ENCODE results near the gene LCN15.

The LCN15 gene

GRCh38 chr9:136728548-136729123 lies 35.7 kb downstream of the LCN15 start:
- Histone ChIP-seq H3K36me3 (ENCODE audit: insufficient read depth, low read length) (peaks cover 31% of the 10 kb centered on the region), H3K27me3 (ENCODE audit: control insufficient read depth, insufficient read depth, low read length) (no peaks in the 10 kb centered on the region), H3K9me3 (replicated peaks; ENCODE audit: low read length) (no peaks in the 10 kb centered on the region), H3K4me3 (ENCODE audit: low read length) (peak overlapping the region; percentile 96), H3K9ac (ENCODE audit: low read depth, low read length) (peak overlapping the region; percentile 95), H3K4me1 (ENCODE audit: control insufficient read depth, insufficient read depth, low read length) (peaks cover 25% of the 10 kb centered on the region), H3K4me2 (ENCODE audit: low read length) (peak overlapping the region; percentile 99)

GRCh38 chr9:136728080-136728547 lies 36.2 kb downstream of the LCN15 start:
- Histone ChIP-seq H3K27me3 (ENCODE audit: control insufficient read depth, insufficient read depth, low read length) (no peaks in the 10 kb centered on the region), H3K4me3 (ENCODE audit: low read length) (peak overlapping the region; percentile 96), H3K36me3 (ENCODE audit: insufficient read depth, low read length) (peaks cover 37% of the 10 kb centered on the region), H3K9me3 (replicated peaks; ENCODE audit: low read length) (no peaks in the 10 kb centered on the region), H3K9ac (ENCODE audit: low read depth, low read length) (peak overlapping the region; percentile 95), H3K4me2 (ENCODE audit: low read length) (peak overlapping the region; percentile 99), H3K4me1 (ENCODE audit: control insufficient read depth, insufficient read depth, low read length) (peaks cover 25% of the 10 kb centered on the region)

- peak overlapping the region; percentile 95 for H3K9ac ChIP-seq (ENCODE audit: low read depth, low read length)
Observed at GRCh38 chr9:136726631-136727191, 37.6 kb downstream of the LCN15 start.

GRCh38 chr9:136726118-136726517 lies 38.2 kb downstream of the LCN15 start:
- Histone ChIP-seq H3K4me3 (ENCODE audit: low read length) (peak overlapping the region; percentile 96), H3K4me2 (ENCODE audit: low read length) (peak overlapping the region; percentile 99), H3K4me1 (ENCODE audit: control insufficient read depth, insufficient read depth, low read length) (peaks cover 31% of the 10 kb centered on the region), H3K27me3 (ENCODE audit: control insufficient read depth, insufficient read depth, low read length) (no peaks in the 10 kb centered on the region), H3K9ac (ENCODE audit: low read depth, low read length) (peak overlapping the region; percentile 95), H3K9me3 (replicated peaks; ENCODE audit: low read length) (no peaks in the 10 kb centered on the region), H3K36me3 (ENCODE audit: insufficient read depth, low read length) (peaks cover 44% of the 10 kb centered on the region)

More at GRCh38 chr9:136726631-136727191, 37.6 kb downstream of the LCN15 start:
- Histone ChIP-seq H3K27me3 (ENCODE audit: control insufficient read depth, insufficient read depth, low read length) (no peaks in the 10 kb centered on the region), H3K4me2 (ENCODE audit: low read length) (peak overlapping the region; percentile 99), H3K36me3 (ENCODE audit: insufficient read depth, low read length) (peaks cover 44% of the 10 kb centered on the region), H3K9me3 (replicated peaks; ENCODE audit: low read length) (no peaks in the 10 kb centered on the region), H3K4me1 (ENCODE audit: control insufficient read depth, insufficient read depth, low read length) (peaks cover 25% of the 10 kb centered on the region), H3K4me3 (ENCODE audit: low read length) (peak overlapping the region; percentile 96)

GRCh38 chr9:136725612-136726011 lies 38.7 kb downstream of the LCN15 start:
- peak overlapping the region; percentile 96 for H3K4me3 ChIP-seq (ENCODE audit: low read length)
- H3K9ac ChIP-seq (ENCODE audit: low read depth, low read length) = peak overlapping the region; percentile 41
- H3K4me2 ChIP-seq (ENCODE audit: low read length) = peak overlapping the region; percentile 99
- no peaks in the 10 kb centered on the region for H3K27me3 ChIP-seq (ENCODE audit: control insufficient read depth, insufficient read depth, low read length)
- peaks cover 44% of the 10 kb centered on the region for H3K36me3 ChIP-seq (ENCODE audit: insufficient read depth, low read length)
- no peaks in the 10 kb centered on the region for H3K9me3 ChIP-seq (replicated peaks; ENCODE audit: low read length)
- H3K4me1 ChIP-seq (ENCODE audit: control insufficient read depth, insufficient read depth, low read length) = peaks cover 33% of the 10 kb centered on the region

GRCh38 chr9:136724772-136725171 lies 39.5 kb downstream of the LCN15 start:
- H3K4me2 ChIP-seq (ENCODE audit: low read length) = no peak overlapping the region
- no peaks in the 10 kb centered on the region for H3K9me3 ChIP-seq (replicated peaks; ENCODE audit: low read length)
- no peak overlapping the region for H3K4me3 ChIP-seq (ENCODE audit: low read length)
- H3K9ac ChIP-seq (ENCODE audit: low read depth, low read length) = no peak overlapping the region
- H3K4me1 ChIP-seq (ENCODE audit: control insufficient read depth, insufficient read depth, low read length) = peaks cover 33% of the 10 kb centered on the region
- no peaks in the 10 kb centered on the region for H3K27me3 ChIP-seq (ENCODE audit: control insufficient read depth, insufficient read depth, low read length)
- peaks cover 44% of the 10 kb centered on the region for H3K36me3 ChIP-seq (ENCODE audit: insufficient read depth, low read length)

GRCh38 chr9:136723989-136724388 lies 40.3 kb downstream of the LCN15 start:
- Histone ChIP-seq H3K4me2 (ENCODE audit: low read length) (no peak overlapping the region), H3K27me3 (ENCODE audit: control insufficient read depth, insufficient read depth, low read length) (no peaks in the 10 kb centered on the region), H3K9ac (ENCODE audit: low read depth, low read length) (no peak overlapping the region), H3K4me1 (ENCODE audit: control insufficient read depth, insufficient read depth, low read length) (peaks cover 28% of the 10 kb centered on the region), H3K36me3 (ENCODE audit: insufficient read depth, low read length) (peaks cover 44% of the 10 kb centered on the region), H3K4me3 (ENCODE audit: low read length) (no peak overlapping the region), H3K9me3 (replicated peaks; ENCODE audit: low read length) (no peaks in the 10 kb centered on the region)

- Histone ChIP-seq H3K9ac (ENCODE audit: low read depth, low read length) (no peak overlapping the region), H3K4me1 (ENCODE audit: control insufficient read depth, insufficient read depth, low read length) (peaks cover 25% of the 10 kb centered on the region), H3K36me3 (ENCODE audit: insufficient read depth, low read length) (peaks cover 44% of the 10 kb centered on the region)
Observed at GRCh38 chr9:136723362-136723976, 40.8 kb downstream of the LCN15 start.

GRCh38 chr9:136722969-136723356 lies 41.4 kb downstream of the LCN15 start:
- Histone ChIP-seq H3K4me2 (ENCODE audit: low read length) (no peak overlapping the region), H3K4me1 (ENCODE audit: control insufficient read depth, insufficient read depth, low read length) (peaks cover 25% of the 10 kb centered on the region), H3K27me3 (ENCODE audit: control insufficient read depth, insufficient read depth, low read length) (no peaks in the 10 kb centered on the region), H3K4me3 (ENCODE audit: low read length) (no peak overlapping the region), H3K36me3 (ENCODE audit: insufficient read depth, low read length) (peaks cover 44% of the 10 kb centered on the region), H3K9me3 (replicated peaks; ENCODE audit: low read length) (no peaks in the 10 kb centered on the region), H3K9ac (ENCODE audit: low read depth, low read length) (no peak overlapping the region)

More at GRCh38 chr9:136723362-136723976, 40.8 kb downstream of the LCN15 start:
- Histone ChIP-seq H3K4me3 (ENCODE audit: low read length) (no peak overlapping the region), H3K4me2 (ENCODE audit: low read length) (no peak overlapping the region), H3K27me3 (ENCODE audit: control insufficient read depth, insufficient read depth, low read length) (no peaks in the 10 kb centered on the region), H3K9me3 (replicated peaks; ENCODE audit: low read length) (no peaks in the 10 kb centered on the region)

GRCh38 chr9:136722093-136722968 lies 42.0 kb downstream of the LCN15 start:
- no peak overlapping the region for H3K9ac ChIP-seq (ENCODE audit: low read depth, low read length)
- H3K4me1 ChIP-seq (ENCODE audit: control insufficient read depth, insufficient read depth, low read length) = peaks cover 25% of the 10 kb centered on the region
- H3K36me3 ChIP-seq (ENCODE audit: insufficient read depth, low read length) = peaks cover 44% of the 10 kb centered on the region

More at GRCh38 chr9:136722093-136722968, 42.0 kb downstream of the LCN15 start:
- H3K9me3 ChIP-seq (replicated peaks; ENCODE audit: low read length) = no peaks in the 10 kb centered on the region
- no peak overlapping the region for H3K4me3 ChIP-seq (ENCODE audit: low read length)
- H3K27me3 ChIP-seq (ENCODE audit: control insufficient read depth, insufficient read depth, low read length) = no peaks in the 10 kb centered on the region
- H3K4me2 ChIP-seq (ENCODE audit: low read length) = no peak overlapping the region
